Gastroesophageal sphincter (tissue), 3 donors: Measurements from ENCODE around the gene TNFRSF4.

ENCODE experiments used
- POLR2A ChIP-seq, 2 donors: fragments of 450-650 bp; IDR thresholded peaks; one replicate each; pipeline ENCODE4 v1.6.1; 2017; ENCODE audit warnings: antibody characterized with exemption in 2 of 2, mild to moderate bottlenecking in 2 of 2, moderate library complexity in 1 of 2
- TF ChIP-seq, protein P1 (sequence below), 4 experiments: fragments of 200-600 bp in 2 of 4; fragments of 450-650 bp in 2 of 4; sonication (generic) in 1 of 4; IDR thresholded peaks; one replicate each; pipeline ENCODE4 v1.5.1; 2017 to 2019; ENCODE audit warnings: antibody characterized with exemption in 4 of 4, mild to moderate bottlenecking in 2 of 4, moderate library complexity in 2 of 4

DNA sequence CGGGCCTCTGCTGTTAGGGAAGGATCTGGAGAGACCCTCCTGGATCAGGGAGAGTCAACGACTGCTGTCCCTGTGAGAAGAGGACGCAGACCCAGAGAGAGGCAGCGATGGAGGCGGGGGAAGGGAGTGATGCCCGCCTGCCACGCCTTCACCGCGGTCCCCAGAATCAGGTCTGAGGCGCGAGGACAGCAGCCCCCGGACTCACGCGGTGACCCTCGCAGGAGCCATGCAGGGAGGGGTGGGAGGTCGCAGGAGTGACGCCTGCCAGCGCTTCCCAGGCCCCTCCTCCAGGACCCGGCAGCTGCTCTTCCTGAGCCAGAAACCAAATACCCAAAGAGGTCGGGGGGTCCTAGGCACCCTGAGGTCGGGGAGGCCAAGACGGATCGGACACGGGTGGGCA, 6.2 kb upstream of the TNFRSF4 start:
- TF ChIP-seq, protein P1, sequence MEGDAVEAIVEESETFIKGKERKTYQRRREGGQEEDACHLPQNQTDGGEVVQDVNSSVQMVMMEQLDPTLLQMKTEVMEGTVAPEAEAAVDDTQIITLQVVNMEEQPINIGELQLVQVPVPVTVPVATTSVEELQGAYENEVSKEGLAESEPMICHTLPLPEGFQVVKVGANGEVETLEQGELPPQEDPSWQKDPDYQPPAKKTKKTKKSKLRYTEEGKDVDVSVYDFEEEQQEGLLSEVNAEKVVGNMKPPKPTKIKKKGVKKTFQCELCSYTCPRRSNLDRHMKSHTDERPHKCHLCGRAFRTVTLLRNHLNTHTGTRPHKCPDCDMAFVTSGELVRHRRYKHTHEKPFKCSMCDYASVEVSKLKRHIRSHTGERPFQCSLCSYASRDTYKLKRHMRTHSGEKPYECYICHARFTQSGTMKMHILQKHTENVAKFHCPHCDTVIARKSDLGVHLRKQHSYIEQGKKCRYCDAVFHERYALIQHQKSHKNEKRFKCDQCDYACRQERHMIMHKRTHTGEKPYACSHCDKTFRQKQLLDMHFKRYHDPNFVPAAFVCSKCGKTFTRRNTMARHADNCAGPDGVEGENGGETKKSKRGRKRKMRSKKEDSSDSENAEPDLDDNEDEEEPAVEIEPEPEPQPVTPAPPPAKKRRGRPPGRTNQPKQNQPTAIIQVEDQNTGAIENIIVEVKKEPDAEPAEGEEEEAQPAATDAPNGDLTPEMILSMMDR (IDR thresholded peaks at IDR 0.05): no peak
- TF ChIP-seq POLR2A (IDR thresholded peaks at IDR 0.05): no peak
